ENCODE data around the gene EMILIN2.

DNA sequence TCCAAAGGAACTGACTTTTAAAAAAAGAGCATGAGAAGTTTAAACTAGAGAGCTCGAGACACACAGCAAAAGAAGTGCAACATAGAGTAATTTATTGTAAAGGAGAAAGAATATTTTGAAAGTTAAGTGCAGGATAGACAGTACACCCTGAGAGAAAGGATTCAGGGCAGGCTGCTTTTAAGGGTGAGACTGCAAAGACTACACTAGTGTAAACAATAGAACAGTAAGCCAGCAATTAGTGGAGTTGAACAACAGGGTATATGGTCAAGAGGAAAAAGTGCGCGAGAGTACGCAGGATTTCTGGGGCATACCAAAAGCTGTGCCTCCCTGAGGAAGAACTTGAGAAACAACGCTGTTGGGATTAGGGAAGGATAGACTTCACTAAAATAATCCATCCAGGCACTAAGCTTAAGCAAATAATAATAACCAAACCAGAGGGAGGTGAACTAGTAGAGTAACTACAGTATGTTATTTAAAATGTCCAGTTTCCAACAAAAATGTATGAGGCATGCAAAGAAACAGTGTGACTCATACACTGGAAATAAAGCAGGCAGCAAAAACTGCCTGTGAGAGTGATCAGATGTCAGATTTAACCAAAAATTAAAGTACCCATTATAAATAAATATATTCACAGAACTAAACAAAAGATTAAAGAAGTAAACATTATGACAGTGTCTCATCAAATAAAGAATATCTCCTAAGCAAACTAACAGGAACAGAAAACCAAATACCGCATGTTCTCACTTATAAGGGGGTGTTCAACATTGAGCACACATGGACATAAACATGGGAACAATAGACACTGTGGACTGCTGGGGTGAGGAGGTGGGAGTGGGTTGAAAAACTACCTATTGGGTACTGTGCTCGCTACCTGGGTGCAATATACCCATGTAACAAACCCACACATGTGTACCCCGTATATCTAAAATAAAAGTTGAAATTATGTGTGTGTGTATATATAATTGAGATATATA is 40.5 kb upstream of the EMILIN2 start:
- TF ChIP-seq POLR2A (IDR thresholded peaks at IDR 0.05; ENCODE audit: low read depth, low read length) = no peak
- TF ChIP-seq POLR2AphosphoS5 (IDR thresholded peaks at IDR 0.05; ENCODE audit: insufficient read depth, low read depth, low read length) = no peak
- TF ChIP-seq CTCF (IDR thresholded peaks at IDR 0.05; ENCODE audit: extremely low read depth in 1 of 2, insufficient read depth in 1 of 2, low read depth in 1 of 2, low read length in 2 of 2) = no peak
- TF ChIP-seq JUN (IDR thresholded peaks at IDR 0.05; ENCODE audit: borderline replicate concordance, insufficient read depth, insufficient read length, low read depth) = no peak
- TF ChIP-seq, protein P1, sequence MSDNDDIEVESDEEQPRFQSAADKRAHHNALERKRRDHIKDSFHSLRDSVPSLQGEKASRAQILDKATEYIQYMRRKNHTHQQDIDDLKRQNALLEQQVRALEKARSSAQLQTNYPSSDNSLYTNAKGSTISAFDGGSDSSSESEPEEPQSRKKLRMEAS (IDR thresholded peaks at IDR 0.05; ENCODE audit: insufficient read depth, insufficient read length) = no peak
- TF ChIP-seq MYC (IDR thresholded peaks at IDR 0.05; ENCODE audit: low read depth, low read length) = no peak
